ENCODE results near the gene WIPF1. TPM values are rescaled to one million over a fixed set of nuclear protein-coding genes. Genes with fewer than 3 reads are reported as not detected.

Gene WIPF1
- total and polyA plus RNA-seq, 2 donors (not counting 3 experiments of a cell fraction or from before 2014, with no cell fraction given) = 15.3 to 42.0 TPM

- H3K9me3 ChIP-seq (replicated peaks; ENCODE audit: control insufficient read depth, insufficient read depth, low read length) = no peaks in the 10 kb centered on the region
- H3K4me2 ChIP-seq (ENCODE audit: insufficient read depth, low read length) = no peak overlapping the region
- no peak overlapping the region for H3K9ac ChIP-seq (replicated peaks; ENCODE audit: extremely low read depth, insufficient read depth, low read length)
- H2AFZ ChIP-seq (ENCODE audit: low read depth, low read length) = no peak overlapping the region
- DNase-seq (ENCODE audit: low read depth, low spot score) (no peak), FAIRE-seq (no peak)
- no peaks in the 10 kb centered on the region for H4K20me1 ChIP-seq (replicated peaks; ENCODE audit: control insufficient read depth, extremely low read depth, insufficient read depth, low read length)
- no peaks in the 10 kb centered on the region for H3K4me1 ChIP-seq (ENCODE audit: control insufficient read depth, extremely low read depth, insufficient read depth, low read length)
- POLR2A ChIA-PET = no interaction called here
- H3K27ac ChIP-seq (ENCODE audit: insufficient read depth, low read depth, low read length) = no peak overlapping the region
- intact Hi-C loops (cut with micrococcal nuclease) = no loop called here
- no peaks in the 10 kb centered on the region for H3K79me2 ChIP-seq (ENCODE audit: control insufficient read depth, insufficient read depth, low read length)
- H3K9me1 ChIP-seq (replicated peaks; ENCODE audit: control insufficient read depth, extremely low read depth, insufficient read depth, low read length) = no peaks in the 10 kb centered on the region
- no peaks in the 10 kb centered on the region for H3K27me3 ChIP-seq (ENCODE audit: control insufficient read depth in 2 of 2, insufficient read depth in 2 of 2, low read length in 2 of 2)
- H3K36me3 ChIP-seq (ENCODE audit: control insufficient read depth in 2 of 2, extremely low read depth in 1 of 2, insufficient read depth in 2 of 2, low read length in 2 of 2) = peaks cover 0 to 5% of the 10 kb centered on the region in 2 experiments
- TF ChIP-seq POLR2AphosphoS5 (IDR thresholded peaks at IDR 0.05; ENCODE audit: insufficient read depth, low read depth, low read length) (no peak), MAX (IDR thresholded peaks at IDR 0.05; ENCODE audit: insufficient read depth, insufficient read length) (no peak), POLR2A (IDR thresholded peaks at IDR 0.05; ENCODE audit: low read depth, low read length) (no peak), CTCF (IDR thresholded peaks at IDR 0.05; ENCODE audit: extremely low read depth in 1 of 2, insufficient read depth in 1 of 2, low read depth in 1 of 2, low read length in 2 of 2) (no peak), MYC (IDR thresholded peaks at IDR 0.05; ENCODE audit: low read depth, low read length) (no peak), GATA2 (IDR thresholded peaks at IDR 0.05; ENCODE audit: insufficient read depth, insufficient read length, low read depth, low read length) (no peak), FOS (IDR thresholded peaks at IDR 0.05; ENCODE audit: borderline replicate concordance, insufficient read depth, low read length) (no peak), JUN (IDR thresholded peaks at IDR 0.05; ENCODE audit: borderline replicate concordance, insufficient read depth, insufficient read length, low read depth) (no peak), EZH2 (IDR thresholded peaks at IDR 0.05; ENCODE audit: borderline replicate concordance, low read depth, low read length, severe bottlenecking) (no peak)
- H3K4me3 ChIP-seq (replicated peaks in 1 of 3; ENCODE audit: insufficient read depth in 1 of 3, low read depth in 1 of 3, low read length in 3 of 3) = no peak overlapping the region
- CTCF ChIA-PET = interaction anchor here (1.3 to 1.4 kb wide), 2 partner anchors 15 to 127 kb away, joined by 4 to 6 read pairs; no protein-coding TSS in a partner anchor
- dilution Hi-C loops (cut with MboI; ENCODE audit: extremely low pct_ligation_motif_present, low sequenced_read_pairs) = no loop called here
- BruUV-seq (replicated peaks) = no TSS peak
These were observed 35.6 kb downstream of the WIPF1 start for GRCh38 chr2:174561972-174562370.

Data from endothelial cell of umbilical vein (primary cell).